Activated CD4-positive, CD25-positive, alpha-beta regulatory T cell (primary cell): Measurements from ENCODE around the gene MTMR11.
A peak's percentile ranks its signal among the peaks of the same experiment; 100 is the strongest.

Experiments
- DNase-seq, 4 experiments: peaks; one replicate each; lab custom pipeline; 2025; lab: John Stamatoyannopoulos, UW

MTMR11 gene

GRCh38 chr1:149936992-149937705, 470 bp upstream of the MTMR11 start:
- DNase-seq, result no peak

- no peak for DNase-seq
Measured at GRCh38 chr1:149934356-149934755, 2.3 kb downstream of the MTMR11 start.

- DNase-seq, result no peak
Measured at GRCh38 chr1:149933208-149933607, 3.5 kb downstream of the MTMR11 start.

GRCh38 chr1:149932474-149932873, 4.2 kb downstream of the MTMR11 start:
- no peak for DNase-seq

GRCh38 chr1:149931212-149931790, 5.4 kb downstream of the MTMR11 start:
- no peak for DNase-seq

- DNase-seq, result no peak
Measured at GRCh38 chr1:149929856-149930255, 6.8 kb downstream of the MTMR11 start.

GRCh38 chr1:149928401-149928724, 8.3 kb downstream of the MTMR11 start:
- no peak for DNase-seq

- peak; percentile 84 to 95 (median 93) for DNase-seq
Measured at GRCh38 chr1:149927563-149928400, 8.9 kb downstream of the MTMR11 start, which contains the start of gene SF3B4. Gene SF3B4, minus strand, starts transcription at chr1:149927803. Its CDS starts 44 bp downstream, at chr1:149927759.

- no peak for DNase-seq
Measured at GRCh38 chr1:149927056-149927562, 9.6 kb downstream of the MTMR11 start.

- no peak for DNase-seq
Measured at GRCh38 chr1:149926296-149926695, 10.4 kb downstream of the MTMR11 start.

GRCh38 chr1:149925751-149926150, 10.9 kb downstream of the MTMR11 start:
- DNase-seq, result no peak

- DNase-seq, result no peak
Measured at GRCh38 chr1:149925345-149925744, 11.3 kb downstream of the MTMR11 start.

- DNase-seq, result no peak
Measured at GRCh38 chr1:149923626-149924025, 13.1 kb downstream of the MTMR11 start.

GRCh38 chr1:149917571-149918144, 19.0 kb downstream of the MTMR11 start, which contains the start of gene SV2A:
Gene SV2A, minus strand, starts transcription at chr1:149917844. Its CDS starts 4,004 bp downstream, at chr1:149913840.
- DNase-seq, result peak in 2 of 4 experiments; percentile 5 to 11

- DNase-seq, result no peak
Measured at GRCh38 chr1:149916898-149917252, 19.8 kb downstream of the MTMR11 start.

- DNase-seq, result no peak
Measured at GRCh38 chr1:149916193-149916897, 20.3 kb downstream of the MTMR11 start.

GRCh38 chr1:149915429-149916192, 21.1 kb downstream of the MTMR11 start:
- no peak for DNase-seq

- no peak for DNase-seq
Measured at GRCh38 chr1:149914545-149914944, 22.1 kb downstream of the MTMR11 start.

GRCh38 chr1:149906570-149907075, 30.1 kb downstream of the MTMR11 start:
- no peak for DNase-seq

- DNase-seq, result no peak
Measured at GRCh38 chr1:149903836-149904491, 32.7 kb downstream of the MTMR11 start.
